B cell (primary cell): ENCODE data around the gene ANTXR2. TPM values are rescaled to one million over a fixed set of nuclear protein-coding genes. Genes with fewer than 3 reads are reported as not detected.

Source experiments
- ATAC-seq: fragments of 200-7000 bp; cut with Tn5 transposase; one replicate; pipeline ENCODE4 v1.10.0; 2021; ENCODE audit warnings: low read depth, mild to moderate bottlenecking, moderate number of reproducible peaks, moderate library complexity
- CTCF ChIA-PET: fragments of 350-600 bp; sonication (Branson Sonifier 250); formaldehyde crosslinking; loops from one replicate; lab custom pipeline; 2021; ENCODE audit warnings: antibody characterized with exemption, inconsistent platforms; lab: Charles Lee
- POLR2A ChIA-PET: fragments of 350-600 bp; sonication (Branson Sonifier 250); formaldehyde crosslinking; loops from one replicate; lab custom pipeline; 2021; ENCODE audit warnings: antibody characterized with exemption; lab: Charles Lee
- DNase-seq: peaks from one replicate; pipeline ENCODE4 v3.0.0; 2013
- H2AFZ ChIP-seq: 2 replicates; pipeline ENCODE4 v1.6.1; 2012; ENCODE audit warnings: mild to moderate bottlenecking, low read depth, low read length; ENCODE audit not compliant: insufficient read depth, poor library complexity, severe bottlenecking
- H3K27ac ChIP-seq, 2 donors: 1 replicate in 1 of 2; 2 replicates in 1 of 2; pipeline ENCODE4 v1.5.1; 2012 to 2013; ENCODE audit warnings: low read length in 2 of 2, mild to moderate bottlenecking in 2 of 2, moderate library complexity in 1 of 2
- H3K27me3 ChIP-seq, 4 experiments: fragments of 200-600 bp in 1 of 4; sonication (generic) in 1 of 4; replicated peaks in 1 of 4; 1 replicate in 2 of 4; 2 replicates in 2 of 4; pipeline versions ENCODE4 v1.6.1 to v1.7.0; 2013 to 2016; ENCODE audit warnings: low read length in 3 of 4, mild to moderate bottlenecking in 2 of 4, mixed read lengths in 1 of 4, moderate library complexity in 1 of 4; ENCODE audit not compliant: insufficient read depth in 4 of 4, control insufficient read depth in 3 of 4; ENCODE audit errors: control extremely low read depth in 1 of 4
- H3K36me3 ChIP-seq, 2 experiments: replicated peaks in 1 of 2; 1 replicate in 1 of 2; 2 replicates in 1 of 2; pipeline versions ENCODE4 v1.6.1 to v1.7.1; 2013; ENCODE audit warnings: low read length in 1 of 2; ENCODE audit not compliant: insufficient read depth in 2 of 2, control insufficient read depth in 1 of 2; ENCODE audit errors: control extremely low read depth in 1 of 2, extremely low read depth in 1 of 2
- H3K4me1 ChIP-seq, 2 donors: fragments of 200-600 bp in 1 of 2; sonication (generic) in 1 of 2; 1 replicate in 1 of 2; 2 replicates in 1 of 2; pipeline versions ENCODE4 v1.5.1 to v1.6.1; 2013 to 2017; ENCODE audit warnings: low read length in 2 of 2; ENCODE audit not compliant: control insufficient read depth in 2 of 2, insufficient read depth in 2 of 2
- H3K4me2 ChIP-seq: replicated peaks from 2 replicates; pipeline ENCODE3; 2012; ENCODE audit warnings: mild to moderate bottlenecking, low read depth, low read length; ENCODE audit not compliant: poor library complexity, severe bottlenecking
- H3K4me3 ChIP-seq, 5 experiments: fragments of 200-600 bp in 1 of 5; sonication (generic) in 1 of 5; 1 replicate in 3 of 5; 2 replicates in 2 of 5; pipeline versions ENCODE4 v1.5.1 to v1.7.0; 2011 to 2016; ENCODE audit warnings: low read length in 4 of 5, mild to moderate bottlenecking in 4 of 5, low read depth in 2 of 5, control low read depth in 1 of 5, moderate library complexity in 1 of 5; ENCODE audit not compliant: insufficient read depth in 1 of 5; ENCODE audit errors: control extremely low read depth in 1 of 5, extremely low read depth in 1 of 5
- H3K79me2 ChIP-seq: fragments of 200-600 bp; sonication (generic); one replicate; pipeline ENCODE4 v1.6.0; 2016; ENCODE audit warnings: low read length; ENCODE audit not compliant: control insufficient read depth, insufficient read depth
- H3K9ac ChIP-seq: fragments of 200-600 bp; sonication (generic); 2 replicates; pipeline ENCODE4 v1.6.1; 2017; ENCODE audit warnings: mild to moderate bottlenecking, low read length, moderate library complexity
- H3K9me3 ChIP-seq, 3 donors: one replicate each; pipeline versions ENCODE4 v1.6.1 to v1.7.1; 2013; ENCODE audit warnings: low read length in 2 of 3; ENCODE audit not compliant: control insufficient read depth in 2 of 3, insufficient read depth in 1 of 3; ENCODE audit errors: control extremely low read depth in 1 of 3
- H4K20me1 ChIP-seq: 2 replicates; pipeline ENCODE4 v1.6.0; 2012; ENCODE audit warnings: mild to moderate bottlenecking, low read length; ENCODE audit not compliant: insufficient read depth, control insufficient read depth, poor library complexity, severe bottlenecking
- H3K27ac Mint-ChIP-seq: one replicate; pipeline ENCODE4 v1.8.0; 2021; ENCODE audit warnings: mixed read lengths
- H3K27me3 Mint-ChIP-seq: one replicate; pipeline ENCODE4 v1.8.0; 2021; ENCODE audit warnings: mixed read lengths
- H3K4me1 Mint-ChIP-seq: one replicate; pipeline ENCODE4 v1.8.0; 2021; ENCODE audit warnings: mixed read lengths
- H3K4me3 Mint-ChIP-seq: one replicate; pipeline ENCODE4 v1.8.0; 2021; ENCODE audit warnings: mixed read lengths
- H3K9me3 Mint-ChIP-seq: one replicate; pipeline ENCODE4 v1.8.0; 2022; ENCODE audit warnings: mixed read lengths; ENCODE audit not compliant: insufficient read depth
- CTCF ChIP-seq: fragments of 200-600 bp; IDR thresholded peaks from one replicate; pipeline ENCODE4 v1.8.0; 2022; ENCODE audit warnings: antibody characterized with exemption, mild to moderate bottlenecking
- EZH2 ChIP-seq: IDR thresholded peaks from 2 replicates; pipeline ENCODE4 v1.6.1; 2012; ENCODE audit warnings: borderline replicate concordance, low read depth, mild to moderate bottlenecking, moderate library complexity, low read length; ENCODE audit not compliant: insufficient read depth, poor library complexity, severe bottlenecking
- WGBS: methylation state at CpG from one replicate; pipeline ENCODE4 v1.1.5; 2013; ENCODE audit warnings: missing lambda C conversion rate; ENCODE audit not compliant: insufficient coverage; 5-methylcytosine and 5-hydroxymethylcytosine counted together
- intact Hi-C: fragments of 100-400 bp; cut with micrococcal nuclease; formaldehyde crosslinking; loops from one replicate; pipeline ENCODE4 v1.10.0; 2022
- polyA plus RNA-seq: library from polyadenylated mRNA; depleted of rRNA; stranded (reverse); fragments of >200 nt; gene quantifications from 2 replicates; pipeline ENCODE4 v1.2.3, GENCODE V29; 2012
- total RNA-seq, 2 donors: library from RNA; stranded (reverse); fragments of 120-200 nt in 1 of 2; gene quantifications; 1 replicate in 1 of 2; 2 replicates in 1 of 2; pipeline versions ENCODE4 v1.2.3 to v1.2.4, GENCODE V29; 2013 to 2022

ANTXR2 gene
- total and polyA plus RNA-seq, 2 donors (not counting 1 experiment from before 2014, with no cell fraction given), result 10.6 to 63.0 TPM

- Mint-ChIP-seq H3K4me1 (peaks cover 2% of the 10 kb centered on the region), H3K27me3 (no peaks in the 10 kb centered on the region), H3K27ac (no peak overlapping the region), H3K4me3 (no peak overlapping the region), H3K9me3 (no peaks in the 10 kb centered on the region)
- ATAC-seq (no peak), DNase-seq (no peak)
- Histone ChIP-seq H3K27ac (no peak overlapping the region), H3K4me1 (no peaks in the 10 kb centered on the region), H4K20me1 (peaks cover 22% of the 10 kb centered on the region), H3K4me2 (no peak overlapping the region), H3K27me3 (no peaks in the 10 kb centered on the region), H3K9me3 (no peaks in the 10 kb centered on the region), H2AFZ (no peak overlapping the region), H3K79me2 (no peaks in the 10 kb centered on the region), H3K9ac (no peak overlapping the region), H3K36me3 (peaks cover 0 to 9% of the 10 kb centered on the region in 2 experiments), H3K4me3 (no peak overlapping the region)
- ChIA-PET POLR2A (no interaction called here), CTCF (no interaction called here)
- no CpG with 5 or more reads among the region's 1 CpG for WGBS
- intact Hi-C loops, result no loop called here
- no peak for TF ChIP-seq CTCF
- no peak for TF ChIP-seq EZH2
These were observed 145.1 kb downstream of the ANTXR2 start for GRCh38 chr4:79927931-79928330.

- Histone ChIP-seq H3K36me3 (peaks cover 0 to 9% of the 10 kb centered on the region in 2 experiments), H3K4me1 (no peaks in the 10 kb centered on the region), H3K4me3 (no peak overlapping the region), H3K79me2 (no peaks in the 10 kb centered on the region), H2AFZ (no peak overlapping the region), H3K9me3 (no peaks in the 10 kb centered on the region), H3K27me3 (no peaks in the 10 kb centered on the region), H3K27ac (no peak overlapping the region), H3K4me2 (no peak overlapping the region), H4K20me1 (peaks cover 22% of the 10 kb centered on the region), H3K9ac (no peak overlapping the region)
- Mint-ChIP-seq H3K4me1 (peaks cover 2% of the 10 kb centered on the region), H3K27ac (no peak overlapping the region), H3K27me3 (no peaks in the 10 kb centered on the region), H3K4me3 (no peak overlapping the region), H3K9me3 (no peaks in the 10 kb centered on the region)
- ChIA-PET POLR2A (no interaction called here), CTCF (no interaction called here)
- ATAC-seq (no peak), DNase-seq (no peak)
- no peak for TF ChIP-seq EZH2
- no peak for TF ChIP-seq CTCF
- 0% methylated on average over 1 of the region's 2 CpGs for WGBS
- intact Hi-C loops, result no loop called here
These were observed 149.7 kb downstream of the ANTXR2 start for GRCh38 chr4:79923281-79923680.
